Activated CD8-positive, alpha-beta T cell treated with anti-CD3 and anti-CD28 coated beads, Interleukin-2, amount 10 ng/mL, durations not matched to agents 7 days and 5 days (primary cell): Measurements from ENCODE around the gene MDFI. TPM values are rescaled to one million over a fixed set of nuclear protein-coding genes. Genes with fewer than 3 reads are reported as not detected.

Experiments
- ATAC-seq: fragments of 150-1000 bp; cut with Tn5 transposase; one replicate; pipeline ENCODE4 v1.10.0; 2021; ENCODE audit warnings: moderate library complexity
- CTCF ChIA-PET: fragments of 350-600 bp; sonication (Branson Sonifier 250); formaldehyde crosslinking; loops from one replicate; lab custom pipeline; 2021; ENCODE audit warnings: antibody characterized with exemption; lab: Charles Lee
- POLR2A ChIA-PET: fragments of 350-600 bp; sonication (Branson Sonifier 250); formaldehyde crosslinking; loops from one replicate; lab custom pipeline; 2021; ENCODE audit warnings: antibody characterized with exemption; lab: Charles Lee
- DNase-seq: peaks from one replicate; pipeline ENCODE4 v3.0.0-alpha.2; 2020
- H3K27ac Mint-ChIP-seq: one replicate; pipeline ENCODE4 v1.8.0; 2021; ENCODE audit warnings: mild to moderate bottlenecking, mixed read lengths
- H3K27me3 Mint-ChIP-seq: one replicate; pipeline ENCODE4 v1.8.0; 2021; ENCODE audit warnings: low read depth, mixed read lengths
- H3K36me3 Mint-ChIP-seq: one replicate; pipeline ENCODE4 v1.8.0; 2021; ENCODE audit warnings: low read depth, mixed read lengths
- H3K4me1 Mint-ChIP-seq: one replicate; pipeline ENCODE4 v1.8.0; 2021; ENCODE audit warnings: low read depth, mixed read lengths
- H3K4me3 Mint-ChIP-seq: one replicate; pipeline ENCODE4 v1.8.0; 2021; ENCODE audit warnings: mild to moderate bottlenecking, mixed read lengths
- H3K9me3 Mint-ChIP-seq: one replicate; pipeline ENCODE4 v1.8.0; 2022; ENCODE audit warnings: mixed read lengths; ENCODE audit not compliant: insufficient read depth
- microRNA-seq: library from miRNA; unstranded; fragments of <30 nt; microRNA quantifications from one replicate; pipeline ENCODE4 v1.2.0, GENCODE V29; 2022
- total RNA-seq, 2 experiments: library from RNA; stranded (reverse); gene quantifications; one replicate each; pipeline ENCODE4 v1.2.3, GENCODE V29; 2021

The MDFI gene
- total RNA-seq, 2 experiments from 2014 or later: not detected

DNA sequence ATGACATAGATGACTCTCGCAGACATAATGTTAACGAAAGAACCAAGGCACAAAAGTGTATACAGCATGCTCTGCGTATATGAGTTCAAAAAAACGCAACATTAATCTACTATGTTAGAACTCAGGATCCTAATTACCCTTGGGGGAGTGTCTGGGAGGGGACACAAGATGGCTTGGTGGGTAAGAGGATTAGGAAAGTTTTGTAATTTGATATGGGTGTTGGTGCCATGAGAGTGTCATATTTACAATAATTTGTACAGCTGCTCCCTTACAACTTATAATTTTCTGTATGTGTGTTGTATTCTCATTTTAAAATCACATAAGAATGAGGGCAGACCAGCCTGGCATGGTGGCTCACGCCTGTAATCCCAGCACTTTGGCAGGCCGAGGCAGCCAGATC lies 58.5 kb downstream of the MDFI start:
- DNase-seq (no peak), ATAC-seq (no peak)
- Mint-ChIP-seq H3K27ac (no peak overlapping the region), H3K4me3 (no peak overlapping the region), H3K4me1 (no peaks in the 10 kb centered on the region), H3K27me3 (no peaks in the 10 kb centered on the region), H3K36me3 (no peaks in the 10 kb centered on the region), H3K9me3 (no peaks in the 10 kb centered on the region)
- POLR2A ChIA-PET: no interaction called here
- CTCF ChIA-PET: no interaction called here

DNA sequence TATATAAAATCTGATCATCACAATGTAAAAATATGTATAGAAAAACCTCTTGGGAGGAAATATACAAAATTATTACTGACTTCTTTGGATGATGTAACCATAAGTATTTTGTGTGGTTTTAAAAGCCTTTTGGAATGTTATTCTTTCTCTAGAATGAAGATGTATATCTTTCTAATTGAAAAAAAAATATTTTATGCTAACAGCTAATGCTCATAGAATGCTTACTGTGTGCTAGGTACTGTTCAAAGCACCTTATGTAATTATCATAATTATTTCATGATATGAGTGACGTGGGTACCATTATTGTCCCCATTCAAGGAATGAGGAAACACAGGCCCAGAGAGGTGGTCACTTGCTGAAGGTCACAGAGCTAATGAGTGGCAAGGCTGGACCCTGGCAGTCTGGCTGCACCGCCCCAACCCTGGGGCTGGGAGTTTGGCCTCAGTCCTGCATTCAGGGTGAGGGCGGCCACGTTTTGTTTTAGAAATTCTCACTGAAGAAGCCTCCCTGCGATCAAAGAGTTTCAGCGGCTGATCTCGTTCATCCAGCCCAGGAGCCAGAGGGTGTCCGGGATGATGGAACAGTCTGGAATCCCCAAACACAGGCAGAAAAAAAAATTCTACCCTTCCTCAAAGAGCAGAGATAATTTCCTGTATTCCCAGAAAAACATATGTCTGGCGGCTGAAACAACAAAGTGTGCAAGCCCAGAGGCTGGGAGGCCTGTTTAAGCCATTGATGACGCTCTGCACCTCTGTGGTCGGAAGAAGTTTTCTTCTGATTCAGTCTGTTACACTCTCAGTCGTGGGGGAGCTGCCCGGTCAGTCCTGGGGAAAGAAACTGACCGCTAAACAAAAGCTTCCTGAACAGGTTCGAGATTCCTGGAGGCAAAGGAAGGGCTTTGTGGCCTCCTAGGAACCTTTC lies 59.9 kb downstream of the MDFI start:
- H3K4me1 Mint-ChIP-seq: no peaks in the 10 kb centered on the region
- ATAC-seq (no peak), DNase-seq (no peak)
- no peak overlapping the region for H3K27ac Mint-ChIP-seq
- ChIA-PET CTCF (interaction anchor here (0.9 kb wide), 1 partner anchor 15 kb away, joined by 3 read pairs; no protein-coding TSS in a partner anchor), POLR2A (no interaction called here)
- H3K9me3 Mint-ChIP-seq: no peaks in the 10 kb centered on the region
- H3K36me3 Mint-ChIP-seq: no peaks in the 10 kb centered on the region
- H3K27me3 Mint-ChIP-seq: no peaks in the 10 kb centered on the region
- H3K4me3 Mint-ChIP-seq: no peak overlapping the region

DNA sequence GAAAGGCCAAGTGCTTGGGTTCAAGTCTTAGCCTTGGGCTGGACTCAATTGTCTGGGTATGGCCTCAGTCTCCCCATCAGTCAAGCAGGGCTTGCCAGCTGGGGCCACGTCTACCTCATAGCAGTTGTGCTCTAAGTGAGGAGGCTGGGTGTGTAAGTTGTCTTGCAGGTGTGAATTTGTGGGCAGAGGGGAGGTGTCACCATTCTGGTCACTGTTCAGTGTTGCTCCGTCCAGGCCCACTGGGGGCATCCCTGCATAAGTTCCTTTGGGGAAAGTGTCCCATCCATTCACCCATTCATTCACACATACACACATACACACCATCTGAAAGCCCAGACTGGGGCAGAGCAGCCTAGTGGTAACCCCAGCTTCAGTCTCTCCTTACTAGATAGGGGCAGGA lies 60.8 kb downstream of the MDFI start:
- H3K4me1 Mint-ChIP-seq: no peaks in the 10 kb centered on the region
- H3K27me3 Mint-ChIP-seq: no peaks in the 10 kb centered on the region
- ChIA-PET CTCF (no interaction called here), POLR2A (no interaction called here)
- no peaks in the 10 kb centered on the region for H3K9me3 Mint-ChIP-seq
- H3K36me3 Mint-ChIP-seq: no peaks in the 10 kb centered on the region
- no peak overlapping the region for H3K4me3 Mint-ChIP-seq
- no peak overlapping the region for H3K27ac Mint-ChIP-seq
- DNase-seq: no peak
- no peak for ATAC-seq

DNA sequence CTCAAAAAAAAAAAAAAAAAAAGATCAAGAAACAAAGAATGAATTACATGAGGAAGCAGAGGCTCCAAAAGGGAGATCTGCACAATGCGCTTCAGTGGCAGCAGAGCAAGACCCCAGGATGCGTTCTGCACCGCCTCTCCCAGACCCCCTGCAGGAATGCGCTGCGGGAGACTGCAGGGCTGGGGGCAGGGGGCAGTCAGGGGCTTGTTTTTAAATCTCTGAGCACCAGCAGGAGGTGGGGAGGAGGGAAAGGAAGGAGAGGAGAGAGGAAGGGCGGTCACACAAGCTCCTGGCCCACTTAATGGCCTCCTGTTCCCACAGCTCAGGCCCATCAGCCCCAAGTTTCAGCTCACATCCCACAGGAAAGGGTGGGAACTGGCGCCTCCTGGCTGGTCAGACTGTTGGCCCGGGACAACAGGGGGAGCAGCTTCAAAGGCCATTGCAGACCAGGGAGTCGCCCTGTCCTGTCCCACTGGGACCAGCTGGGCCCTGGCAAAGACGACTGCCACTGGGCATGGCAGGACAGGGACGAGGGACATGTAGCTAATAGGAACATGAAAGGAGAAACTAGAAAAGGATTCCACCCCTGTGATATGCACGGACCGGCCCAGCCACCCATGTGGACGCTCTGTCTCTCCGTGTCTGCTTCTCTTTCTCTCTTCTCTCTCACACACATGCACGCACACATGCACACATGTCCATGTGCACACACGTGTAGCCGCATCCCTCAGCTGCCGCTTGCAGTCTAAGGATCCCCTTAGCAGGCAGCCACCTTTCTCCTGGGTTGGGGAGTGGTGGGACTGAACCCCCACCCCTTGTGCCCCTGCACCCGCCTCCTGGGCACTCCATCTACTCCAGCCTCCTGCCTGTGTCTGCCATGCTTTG lies 62.4 kb downstream of the MDFI start:
- Mint-ChIP-seq H3K9me3 (no peaks in the 10 kb centered on the region), H3K27ac (no peak overlapping the region), H3K4me1 (peaks cover 8% of the 10 kb centered on the region), H3K4me3 (no peak overlapping the region), H3K36me3 (no peaks in the 10 kb centered on the region), H3K27me3 (no peaks in the 10 kb centered on the region)
- CTCF ChIA-PET: no interaction called here
- POLR2A ChIA-PET: no interaction called here
- DNase-seq (no peak), ATAC-seq (no peak)

DNA sequence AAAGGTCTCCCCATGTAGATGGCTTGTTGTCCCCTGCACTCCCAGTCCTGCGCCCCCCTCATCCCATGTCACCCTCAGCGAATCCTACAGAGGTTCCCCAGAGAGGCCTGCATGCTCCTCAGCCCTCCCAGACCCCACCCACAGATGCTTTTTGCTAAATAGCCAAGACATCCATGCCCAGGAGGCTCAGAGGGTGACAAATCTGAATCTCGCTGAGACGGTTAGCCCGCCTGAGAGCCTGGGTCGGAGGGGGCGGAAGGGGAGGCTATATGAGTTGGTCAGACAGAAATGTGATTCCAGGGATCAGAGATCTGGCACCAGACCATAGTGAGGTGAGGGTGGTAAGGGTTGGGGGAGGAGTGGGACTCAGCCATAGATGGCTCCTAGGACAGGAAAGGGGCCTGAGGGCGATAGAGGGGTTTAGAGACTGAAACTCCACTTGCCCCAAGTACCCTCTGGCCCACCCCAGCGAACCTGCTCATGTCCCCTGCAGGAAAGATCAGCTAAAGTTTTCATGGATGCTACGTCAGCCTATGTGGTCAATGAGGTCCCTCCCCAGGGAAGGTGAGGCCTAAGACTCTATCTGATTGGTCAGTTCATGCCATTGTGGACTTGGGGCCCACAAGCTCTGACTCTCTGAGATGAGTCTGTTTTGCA lies 63.9 kb downstream of the MDFI start:
- Mint-ChIP-seq H3K36me3 (no peaks in the 10 kb centered on the region), H3K27me3 (no peaks in the 10 kb centered on the region), H3K27ac (no peak overlapping the region), H3K4me3 (no peak overlapping the region), H3K9me3 (no peaks in the 10 kb centered on the region), H3K4me1 (peaks cover 23% of the 10 kb centered on the region)
- DNase-seq (no peak), ATAC-seq (no peak)
- POLR2A ChIA-PET: interaction anchor here (0.9 kb wide), 1 partner anchor 14 kb away, joined by 4 read pairs; no protein-coding TSS in a partner anchor
- CTCF ChIA-PET: no interaction called here

DNA sequence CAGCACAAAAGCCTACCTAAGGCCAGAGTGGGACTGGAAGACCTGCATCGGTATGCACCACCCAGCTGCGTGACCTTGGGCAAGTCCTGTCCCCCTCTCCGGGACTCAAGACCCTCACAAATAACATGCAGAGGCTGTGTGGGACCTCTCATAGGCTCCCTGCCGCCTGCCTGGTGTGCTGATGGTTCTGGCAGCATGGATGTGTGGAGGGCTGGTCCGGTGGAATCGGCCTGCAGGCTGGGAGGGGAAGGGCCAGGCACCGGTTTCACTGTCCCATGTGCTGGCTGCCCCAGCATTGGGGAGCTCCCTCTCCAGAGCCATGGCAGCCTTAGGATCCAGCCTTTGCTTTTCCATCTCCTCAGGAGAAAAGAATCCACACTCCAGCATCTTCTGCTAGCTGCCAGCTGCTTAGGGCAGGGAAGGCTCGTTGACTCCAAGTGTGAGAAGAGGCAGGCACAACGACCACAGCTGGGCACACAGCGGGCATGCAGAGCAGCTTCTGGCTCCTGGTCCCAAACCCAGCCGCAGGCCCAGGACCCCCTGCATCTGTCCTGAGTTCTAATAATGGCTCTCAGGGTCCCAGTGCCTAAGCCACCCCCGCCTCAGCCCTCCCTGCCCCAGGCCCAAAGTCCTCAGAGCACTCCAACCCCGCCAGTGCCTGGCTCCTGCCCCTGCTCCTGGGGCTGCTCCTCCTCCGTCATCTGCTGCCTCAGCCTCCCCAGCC lies 64.7 kb downstream of the MDFI start:
- POLR2A ChIA-PET: interaction anchor here (0.9 kb wide), 1 partner anchor 13 kb away, joined by 4 read pairs; no protein-coding TSS in a partner anchor
- Mint-ChIP-seq H3K27me3 (no peaks in the 10 kb centered on the region), H3K4me3 (no peak overlapping the region), H3K9me3 (no peaks in the 10 kb centered on the region), H3K36me3 (no peaks in the 10 kb centered on the region), H3K27ac (no peak overlapping the region), H3K4me1 (peaks cover 30% of the 10 kb centered on the region)
- ATAC-seq (no peak), DNase-seq (no peak)
- CTCF ChIA-PET: interaction anchor here (4.3 kb wide), 1 partner anchor 73 kb away, joined by 23 read pairs; no protein-coding TSS in a partner anchor

Small RNA genes within 50 kb of the gene (microRNA-seq; reads per million reads assigned to microRNA genes)
- gene MIR4641: not detected

Other genes with a start within 250 kb of the MDFI start
- 1 to 10 TPM; 6.7 to 7.1 TPM for gene FOXP4, start 92.1 kb upstream of the MDFI start, total RNA-seq
- gene TFEB, start 97.1 kb downstream of the MDFI start, total RNA-seq: 10 to 100 TPM; 18.5 to 21.2 TPM
- gene PGC, start 108.9 kb downstream of the MDFI start, total RNA-seq: not detected
- 1 to 10 TPM; 5.1 to 7.0 TPM for gene FRS3, start 141.4 kb downstream of the MDFI start, total RNA-seq
- gene PRICKLE4, start 142.3 kb downstream of the MDFI start, total RNA-seq: under 1 TPM in 1 of 2 experiments, not detected in 1; 0.40 TPM
- gene TOMM6, start 149.2 kb downstream of the MDFI start, total RNA-seq: 100 to 1,000 TPM; 215 to 218 TPM